DMS114 treated with DMSO at 0.1 percent for 48 hours (cell line): ENCODE data around the gene VSTM4.

Experiments used
- DNase-seq: peaks from one replicate; lab custom pipeline; 2025; ENCODE audit not compliant: unreplicated experiment; lab: John Stamatoyannopoulos, UW

The VSTM4 gene

DNA sequence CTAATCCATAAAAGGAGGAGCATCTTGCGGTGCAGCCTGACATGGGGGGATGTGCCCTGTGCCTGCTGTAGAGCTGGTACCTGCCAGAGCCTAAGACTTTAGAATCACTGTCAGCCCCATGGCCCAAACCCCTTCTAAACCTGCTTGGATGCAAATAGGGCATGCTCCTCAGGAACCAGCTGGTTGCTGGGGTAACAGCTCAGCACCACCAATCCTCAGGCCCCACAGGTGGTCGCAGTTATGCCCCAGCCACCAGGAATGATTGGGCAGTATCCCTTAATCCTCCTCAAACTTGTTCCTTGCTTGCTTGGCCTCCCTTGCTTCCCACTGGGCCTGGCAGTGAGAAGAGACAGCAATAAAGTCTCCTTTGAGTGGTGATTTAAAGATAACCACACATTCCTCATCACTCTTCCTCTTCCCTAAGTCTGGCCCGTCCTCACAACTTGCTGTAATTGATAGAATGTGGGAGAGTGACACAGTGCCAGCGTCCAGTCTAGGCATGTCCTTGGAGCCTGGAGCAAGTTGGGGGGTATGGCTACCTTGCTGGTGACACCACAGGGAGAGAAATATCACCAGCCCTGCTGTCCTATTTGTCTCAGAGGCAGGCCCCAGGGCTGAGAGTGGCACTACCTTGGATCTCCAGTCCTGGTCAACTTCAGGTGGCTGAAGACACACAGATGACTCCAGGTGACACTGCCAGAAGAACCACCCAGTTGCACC, 43.0 kb downstream of the VSTM4 start:
- DNase-seq = no peak

DNA sequence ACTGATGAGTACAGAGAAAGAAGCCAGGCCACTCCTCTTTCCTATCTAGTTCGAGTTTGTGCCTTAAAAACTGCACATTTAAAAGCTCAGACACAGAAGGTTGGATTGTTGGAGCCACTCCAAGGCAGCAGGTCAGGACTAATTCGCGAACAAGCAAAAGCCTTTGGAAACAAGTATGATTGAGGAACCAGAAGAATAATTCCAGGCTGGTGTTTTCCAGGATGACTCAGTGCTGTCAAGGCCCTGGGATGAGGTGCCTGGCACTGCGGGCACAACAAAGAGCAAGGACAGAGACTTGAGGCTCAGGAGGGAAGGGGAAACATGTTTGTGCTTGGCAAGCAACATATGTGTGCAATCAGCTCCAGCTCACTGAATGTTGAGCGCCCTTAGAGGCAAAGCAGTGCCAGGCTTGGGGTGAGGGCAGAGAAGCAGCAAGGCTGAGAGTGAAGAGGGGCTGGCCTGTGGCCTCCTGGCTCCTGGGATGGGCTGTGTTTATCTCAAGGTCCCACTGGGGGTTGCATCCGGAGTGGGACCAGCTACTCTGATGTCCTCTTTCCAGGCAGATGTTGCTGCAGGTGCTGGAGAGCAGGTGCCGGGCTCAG, 44.1 kb downstream of the VSTM4 start:
- no peak for DNase-seq

DNA sequence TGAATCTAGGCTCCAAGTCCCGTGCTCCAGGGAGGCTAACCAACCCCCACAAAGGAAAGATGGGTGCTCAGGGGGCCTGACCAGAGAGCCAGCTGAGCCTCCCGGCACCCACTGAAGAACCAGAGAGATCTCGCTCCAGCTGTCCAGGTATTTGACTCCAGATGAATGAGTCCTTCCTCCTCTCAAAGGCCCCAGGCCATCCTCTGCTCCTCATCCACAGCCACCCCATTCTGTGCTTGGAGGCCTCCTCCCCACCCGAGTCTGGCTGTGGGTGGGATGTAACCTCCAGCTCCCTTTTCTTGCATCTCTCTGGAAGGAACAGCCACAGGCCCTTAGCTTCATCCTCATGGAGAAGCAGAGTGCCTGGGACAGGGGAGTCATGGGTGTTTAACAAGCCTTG, 44.6 kb downstream of the VSTM4 start:
- DNase-seq = no peak

DNA sequence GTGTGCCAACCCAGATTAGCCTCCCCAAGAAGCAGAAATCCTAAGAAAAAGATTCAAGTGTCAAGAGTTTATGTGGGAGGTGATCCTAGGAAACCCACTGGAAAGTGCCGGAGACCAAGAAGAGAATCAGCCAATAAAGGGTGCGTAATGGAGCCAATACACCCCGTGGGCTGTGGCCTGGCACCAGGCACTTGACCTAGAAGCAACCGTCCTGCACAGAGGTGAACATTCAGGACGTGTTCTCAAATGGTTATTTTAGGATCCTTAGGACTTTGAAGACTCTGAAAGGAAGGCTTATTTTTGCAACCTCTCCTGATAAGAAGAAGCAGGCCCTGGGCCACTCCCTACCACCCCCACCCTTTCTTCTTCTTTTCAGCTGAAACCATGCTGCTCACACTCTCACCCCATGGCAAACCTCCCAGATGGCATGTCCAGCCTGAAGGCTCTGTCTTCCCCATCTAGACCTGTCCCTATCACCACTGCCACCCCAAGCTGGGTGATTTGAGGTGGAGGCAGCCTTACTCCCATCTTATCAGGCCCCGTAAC, 46.6 kb downstream of the VSTM4 start:
- no peak for DNase-seq

DNA sequence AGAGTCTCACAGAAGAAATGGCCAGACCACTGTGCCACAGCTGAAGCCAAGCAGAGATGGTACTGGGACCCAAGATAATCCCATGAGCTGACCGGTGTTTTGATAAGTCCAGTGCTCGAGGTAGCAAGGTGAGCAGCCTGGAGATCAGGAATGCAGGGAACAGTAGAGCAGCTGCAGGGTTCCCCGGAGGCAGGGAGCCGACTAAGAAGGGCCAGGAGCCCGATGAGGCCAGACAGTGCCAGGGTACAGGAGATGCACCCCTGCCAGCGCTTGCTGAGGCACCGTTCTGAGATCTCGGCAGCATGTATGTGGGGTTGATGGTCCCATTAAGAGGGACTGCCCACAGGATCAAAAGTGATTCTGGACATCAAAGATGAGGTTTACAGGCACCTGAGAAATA, 47.1 kb downstream of the VSTM4 start:
- no peak for DNase-seq

DNA sequence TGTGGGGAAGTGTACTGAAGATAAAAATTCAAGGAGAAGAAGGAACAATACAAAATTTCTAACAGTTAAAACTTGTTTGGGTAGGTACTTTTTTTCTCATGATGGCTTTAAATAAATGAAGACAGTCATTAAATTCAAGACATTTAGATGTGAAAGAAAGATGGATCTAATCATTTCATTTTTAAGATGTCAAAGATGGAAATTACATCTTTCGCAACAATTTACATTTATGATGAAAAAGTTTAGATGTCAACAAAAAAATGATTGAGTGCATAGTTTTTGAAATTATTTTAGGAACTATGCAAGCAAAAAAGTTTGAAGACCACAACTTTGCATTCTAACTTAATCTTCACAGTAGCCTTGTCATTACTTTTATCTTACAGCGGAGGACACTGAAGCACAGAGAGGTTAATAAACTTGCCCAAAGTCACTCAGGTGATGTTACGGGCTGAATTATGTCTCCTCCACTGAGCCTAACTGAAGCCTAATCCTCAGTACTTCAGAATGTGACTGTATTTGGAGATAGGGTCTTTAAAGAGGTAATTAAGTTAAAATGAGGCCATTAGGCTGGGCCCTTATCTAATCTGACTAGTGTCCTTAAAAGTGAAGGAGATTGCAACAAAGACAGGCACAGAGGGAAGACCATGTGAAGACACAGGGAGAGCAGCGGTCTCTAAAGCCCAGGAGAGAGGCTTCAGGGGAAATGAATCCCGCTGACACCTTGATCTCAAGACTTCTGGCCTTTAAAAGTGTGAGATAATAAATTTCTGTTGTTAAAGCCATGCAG, 48.2 kb downstream of the VSTM4 start:
- no peak for DNase-seq

DNA sequence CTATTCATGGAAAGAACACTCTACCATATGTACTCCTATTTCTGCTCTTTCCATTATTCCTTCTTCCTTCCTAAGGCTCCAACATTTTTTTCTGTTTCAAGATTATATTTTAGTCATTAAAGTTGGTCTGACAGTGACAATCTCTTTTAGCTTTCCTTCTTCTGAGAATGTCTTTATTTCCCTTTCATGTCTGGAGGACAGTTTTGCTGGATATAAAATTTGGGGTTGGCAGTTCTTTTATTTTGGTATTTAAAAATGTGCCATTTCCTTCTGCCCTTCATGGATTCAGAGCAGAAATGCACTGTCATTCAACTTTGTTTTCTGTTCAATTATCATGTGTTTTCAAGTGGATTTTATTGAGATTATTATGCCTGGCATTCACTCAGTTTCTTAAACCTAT, 53.1 kb downstream of the VSTM4 start:
- DNase-seq = no peak

DNA sequence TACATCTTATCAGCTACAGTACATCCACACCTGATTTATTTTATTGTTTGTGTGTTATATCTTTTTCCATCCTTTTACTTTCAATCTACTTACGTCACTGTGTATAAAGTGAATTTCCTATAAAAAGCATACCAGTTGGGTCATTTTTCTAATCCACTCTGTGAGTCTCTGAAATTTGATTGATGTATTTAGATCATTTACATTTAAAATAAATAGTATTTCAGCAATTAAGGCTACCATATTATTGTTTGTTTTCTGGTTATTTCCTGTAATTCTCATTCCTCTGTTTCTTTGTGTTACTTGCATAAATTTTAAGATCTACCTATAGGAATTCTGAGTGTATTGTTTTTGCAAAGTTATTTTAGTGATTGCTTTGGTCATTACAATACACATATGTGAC, 53.7 kb downstream of the VSTM4 start:
- DNase-seq = no peak

DNA sequence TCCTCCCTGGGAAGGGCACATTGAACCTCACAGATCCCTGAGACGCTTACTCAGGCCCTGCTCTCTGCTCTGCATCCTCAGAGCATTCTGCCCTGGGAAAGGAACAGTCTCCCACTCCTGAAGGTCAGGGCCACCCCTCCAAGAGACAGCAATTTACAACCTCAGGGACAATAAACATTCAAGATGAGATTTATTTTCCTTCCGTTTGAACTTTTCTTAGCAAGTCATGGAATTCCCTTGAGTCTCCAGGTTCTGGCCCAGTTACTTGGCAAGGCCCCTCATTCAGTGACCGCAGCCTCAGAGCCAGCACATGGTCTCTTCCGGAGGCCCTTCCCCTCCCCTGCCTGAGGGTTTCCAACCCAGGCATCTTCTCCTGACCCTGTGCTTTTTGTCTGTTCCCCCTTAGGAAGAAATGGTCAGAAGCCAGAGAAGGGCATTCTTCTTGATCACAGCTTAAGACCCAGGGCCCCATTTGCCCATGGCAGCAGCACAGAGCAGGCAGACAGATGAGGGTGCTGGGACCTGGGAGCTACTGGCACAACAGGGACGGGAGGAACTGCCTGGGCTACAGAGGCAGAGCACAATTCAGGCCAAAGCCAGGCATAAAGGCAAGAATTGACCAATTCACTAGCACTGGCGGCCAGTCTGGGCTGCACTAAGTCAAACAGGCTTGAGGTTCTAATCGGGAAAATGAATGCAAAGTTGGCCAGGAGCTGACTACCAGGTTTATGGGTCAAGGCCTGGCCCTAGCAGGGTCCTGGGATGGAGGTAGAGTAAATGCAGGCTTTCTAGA, 56.7 kb downstream of the VSTM4 start:
- DNase-seq = no peak

DNA sequence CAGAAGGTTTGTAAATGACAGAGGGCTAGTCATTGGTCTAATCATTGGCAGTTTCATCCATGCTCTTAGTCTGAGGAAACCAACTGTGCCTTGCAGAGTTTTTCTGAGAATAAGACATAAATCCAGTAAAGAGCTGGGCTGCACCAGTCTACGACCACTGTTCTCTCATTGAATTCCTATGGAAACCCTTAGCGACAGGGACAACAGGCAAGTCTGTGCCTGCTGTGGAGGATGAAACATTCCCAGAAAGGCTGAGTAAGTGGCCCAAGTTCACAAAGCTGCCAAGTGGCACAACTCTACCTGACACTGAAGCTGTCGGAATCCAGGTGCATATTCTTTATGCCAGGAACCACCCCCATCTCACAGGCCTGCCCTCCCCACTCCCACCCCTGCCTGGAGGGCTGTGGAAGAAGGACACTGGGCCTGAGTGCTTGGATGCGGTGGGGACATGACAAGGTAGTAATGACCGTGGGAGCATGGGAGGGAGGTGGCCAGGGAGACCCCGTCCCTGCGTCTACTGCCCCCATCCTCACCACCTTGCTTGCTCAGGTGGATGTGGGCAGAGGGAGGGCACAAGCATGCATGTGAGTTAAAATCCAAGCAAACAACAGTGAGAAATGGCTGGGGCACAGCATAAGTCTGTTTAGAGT, 58.0 kb downstream of the VSTM4 start:
- DNase-seq = no peak

DNA sequence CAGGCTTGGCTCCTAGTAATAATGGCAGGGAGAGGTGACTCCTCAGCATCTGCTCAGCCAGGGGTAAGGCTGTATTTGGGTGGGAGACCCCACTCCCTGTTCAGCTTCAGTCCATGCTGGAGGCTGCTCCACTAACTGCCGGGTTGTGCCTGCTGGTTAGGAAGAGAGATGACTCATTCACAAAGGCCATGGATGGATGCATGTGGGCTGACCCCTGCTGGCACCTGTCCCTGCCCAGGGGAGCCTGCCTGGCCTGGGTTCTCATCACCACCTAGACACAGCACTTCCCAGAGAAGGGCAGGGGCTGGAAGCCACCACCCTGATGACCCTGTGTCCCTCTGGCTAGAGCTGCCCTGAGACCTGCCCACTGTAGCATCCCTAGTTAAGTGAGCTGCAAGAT, 59.0 kb downstream of the VSTM4 start:
- no peak for DNase-seq

DNA sequence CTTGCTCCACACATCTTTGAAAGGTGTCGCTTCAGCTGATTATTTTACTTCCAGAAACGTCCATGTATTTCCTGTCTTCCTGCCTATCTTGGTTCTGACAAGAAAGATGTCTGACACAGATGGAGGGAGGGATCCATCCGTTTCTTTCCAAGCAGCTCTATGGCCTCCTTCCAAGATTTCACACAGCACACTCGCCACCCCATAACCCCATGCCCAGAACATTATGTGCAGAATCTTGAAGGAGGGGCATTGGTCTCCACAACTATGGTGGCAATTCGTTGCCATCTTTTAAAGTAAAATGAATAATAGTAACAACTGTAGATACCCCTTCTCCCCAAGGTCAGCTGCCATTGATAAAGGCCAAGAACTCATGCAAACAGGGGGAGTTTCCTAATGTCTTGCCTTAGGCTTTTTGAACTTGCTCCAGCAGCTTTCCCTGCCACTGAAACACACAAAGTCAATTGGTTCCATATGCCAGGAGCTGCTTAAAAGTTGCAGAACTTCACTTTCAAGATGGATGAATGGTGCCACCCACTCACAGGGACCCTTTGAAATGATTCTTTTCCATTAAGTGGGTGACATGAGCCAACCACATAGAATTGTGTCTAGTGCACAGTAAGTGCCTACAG, 60.0 kb downstream of the VSTM4 start:
- DNase-seq = no peak

DNA sequence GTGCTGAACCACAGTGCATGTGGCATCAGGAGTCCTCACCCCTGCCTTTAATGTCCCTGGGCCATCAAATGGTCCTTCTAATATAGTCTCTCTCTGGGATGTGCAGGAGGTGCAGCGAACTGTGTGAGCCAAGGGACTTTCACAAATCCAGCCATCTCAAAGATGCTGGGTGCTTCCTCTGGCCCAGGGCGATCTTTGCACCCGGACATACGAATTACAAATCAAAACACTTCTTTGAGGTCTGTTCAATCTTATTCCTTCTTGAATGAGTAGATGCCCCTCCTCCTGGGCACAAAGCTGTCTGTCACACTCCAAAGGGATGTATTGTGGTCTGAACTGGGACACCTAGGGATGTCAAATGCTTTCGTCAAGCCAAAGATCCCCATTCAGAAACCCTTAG, 60.6 kb downstream of the VSTM4 start:
- DNase-seq = no peak

DNA sequence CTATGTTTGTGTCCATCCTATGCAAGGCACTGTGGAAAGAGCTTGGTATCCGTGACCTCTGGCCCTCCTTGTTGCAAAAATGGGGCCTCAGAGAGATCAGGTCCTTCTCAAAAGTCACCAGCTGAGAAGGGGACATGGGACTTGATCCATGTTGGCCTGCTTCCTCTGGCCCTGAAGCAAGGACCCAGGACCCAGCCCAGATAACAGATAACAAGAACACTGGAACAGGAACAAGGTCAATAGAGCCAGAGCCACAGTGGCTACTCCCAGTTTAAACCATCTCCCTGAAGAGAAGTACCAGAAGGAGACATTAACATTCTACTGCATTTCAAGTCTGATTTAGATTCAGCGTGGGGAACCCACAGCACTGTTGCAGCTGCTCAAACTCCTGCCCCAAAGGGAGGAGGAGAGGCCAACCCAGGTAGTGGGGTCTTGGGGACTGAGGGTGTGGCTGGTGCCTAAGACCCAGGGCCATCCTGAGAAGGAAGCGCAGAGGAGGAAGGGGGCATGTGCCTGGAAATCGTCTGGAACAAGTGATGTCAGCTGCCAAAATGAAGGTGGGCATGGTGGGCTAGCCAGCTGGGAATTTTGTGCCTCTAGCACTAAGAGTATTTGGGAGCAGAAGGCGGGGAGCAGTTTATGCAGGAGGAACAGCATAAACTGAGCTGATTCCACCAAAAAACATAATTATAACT, 61.2 kb downstream of the VSTM4 start:
- no peak for DNase-seq

DNA sequence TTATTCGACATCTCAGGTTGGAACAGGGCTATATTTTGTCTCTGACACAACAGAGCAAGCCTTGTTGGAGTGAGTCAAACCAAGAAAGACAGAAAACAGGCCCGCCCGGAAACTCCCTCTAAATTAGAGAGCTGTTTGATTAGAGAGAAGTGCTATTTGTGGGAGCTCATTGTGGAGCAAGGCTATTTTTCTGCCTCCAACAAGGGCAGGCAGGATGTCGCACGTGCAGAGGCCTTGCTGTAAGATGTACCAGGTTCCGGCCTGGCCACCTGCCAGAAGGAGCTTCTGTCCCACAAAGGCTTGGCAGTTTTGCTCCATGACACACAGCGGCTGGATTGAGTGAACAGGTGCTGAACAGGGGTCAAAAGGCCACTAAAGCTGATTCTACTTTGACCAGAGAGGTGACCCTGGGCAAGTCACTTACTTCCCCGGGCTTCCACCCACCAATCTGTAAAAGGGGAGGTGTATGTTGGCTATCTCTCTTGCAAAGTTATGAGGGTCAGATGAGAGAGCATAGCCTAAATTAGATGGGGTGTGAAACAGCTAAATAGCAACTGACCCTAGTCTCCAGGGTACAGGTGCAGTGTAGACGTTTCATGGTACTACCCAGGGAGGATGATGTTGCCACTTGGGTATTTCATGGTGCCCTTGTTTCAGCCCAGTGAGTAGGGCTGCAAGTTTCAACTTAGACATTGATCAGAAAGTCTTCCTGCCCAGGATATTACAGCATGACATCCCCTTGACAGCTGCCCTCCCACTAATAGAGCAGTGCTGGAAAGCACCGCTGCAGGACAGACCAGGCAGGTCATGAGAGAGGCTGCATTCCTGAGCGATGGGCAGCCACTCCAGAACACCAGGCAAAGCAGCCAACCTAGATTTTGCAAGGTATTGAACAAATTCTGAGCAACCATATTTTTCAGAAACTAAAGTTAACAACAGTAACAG, 62.0 kb downstream of the VSTM4 start:
- DNase-seq = no peak

DNA sequence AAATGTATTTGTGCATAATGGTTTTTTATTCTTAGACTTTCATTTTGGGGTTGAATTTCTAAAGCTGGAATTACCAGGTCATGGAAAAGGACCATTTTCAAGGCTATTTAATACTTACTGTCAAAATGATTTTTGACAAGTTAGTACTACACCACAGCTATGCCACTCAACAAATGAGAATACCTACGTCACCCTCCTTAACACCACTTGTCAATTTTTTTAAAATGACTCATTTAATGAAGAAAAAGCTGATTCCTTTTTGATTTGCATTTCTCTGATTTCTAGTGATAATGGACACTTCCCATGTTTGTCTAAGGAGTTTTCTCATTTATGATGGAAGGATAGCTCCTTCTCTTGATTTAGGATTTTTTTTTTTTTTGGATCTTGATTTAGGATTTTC, 63.3 kb downstream of the VSTM4 start:
- no peak for DNase-seq

DNA sequence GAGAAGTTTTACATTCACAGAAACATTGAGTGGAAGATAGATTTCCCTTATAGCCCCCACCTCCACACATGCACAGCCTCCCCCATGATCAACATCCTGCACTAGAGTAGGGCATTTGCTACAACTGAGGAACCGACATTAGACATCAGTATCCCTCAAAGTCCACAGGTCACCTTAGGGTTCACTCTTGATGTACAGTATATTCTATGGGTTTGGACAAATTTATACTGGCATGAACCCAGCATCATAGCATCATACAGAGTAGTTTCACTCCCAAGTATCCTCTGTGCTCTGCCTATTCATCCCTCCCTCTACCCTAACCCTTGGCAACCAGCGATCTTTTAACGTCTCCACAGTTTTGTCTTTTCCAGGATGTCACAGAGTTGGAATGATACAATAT, 64.4 kb downstream of the VSTM4 start:
- no peak for DNase-seq

DNA sequence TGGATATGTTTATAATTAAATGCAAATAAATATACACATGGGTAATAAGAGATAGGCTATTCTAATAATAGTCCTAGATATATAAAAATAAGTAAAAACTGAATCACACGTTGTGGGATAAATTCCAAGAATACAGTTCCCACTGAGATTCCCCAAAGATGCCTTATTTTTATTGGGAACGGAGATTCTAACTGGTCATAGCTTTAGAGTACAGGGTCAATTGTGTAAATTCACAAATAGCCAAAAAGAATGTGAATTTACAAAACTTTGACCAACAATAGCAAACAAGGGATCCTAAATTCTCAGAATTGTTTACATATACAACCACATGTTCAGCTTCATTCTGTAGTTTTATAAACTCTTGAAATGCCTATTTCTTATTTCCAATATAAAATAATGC, 65.0 kb downstream of the VSTM4 start:
- no peak for DNase-seq

DNA sequence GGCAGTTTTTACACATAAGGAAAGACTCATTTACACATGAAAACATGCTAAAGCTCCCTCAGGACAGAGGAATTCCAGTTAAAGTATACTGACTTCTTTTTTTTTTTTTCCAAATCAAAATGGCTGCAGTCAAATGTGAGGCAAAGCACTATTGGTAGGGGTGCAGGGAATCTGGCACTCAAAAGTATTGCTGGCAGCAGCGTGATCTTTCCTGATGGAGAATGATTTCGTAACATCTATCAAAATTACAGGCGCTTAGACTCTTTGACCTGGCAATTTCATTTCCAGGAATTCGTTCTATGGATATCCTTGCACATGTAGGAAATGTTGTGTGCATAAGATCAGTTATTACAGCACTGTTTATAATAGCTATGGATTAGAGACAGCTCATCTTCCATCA, 65.7 kb downstream of the VSTM4 start:
- DNase-seq = no peak
